ENCODE results near the gene GAA. TPM values are rescaled to one million over a fixed set of nuclear protein-coding genes. Genes with fewer than 3 reads are reported as not detected.
A peak's percentile ranks its signal among the peaks of the same experiment; 100 is the strongest.

The GAA gene
- total and polyA plus RNA-seq, 2 donors (not counting 1 experiment from before 2014, with no cell fraction given): 32.3 to 39.4 TPM

DNA sequence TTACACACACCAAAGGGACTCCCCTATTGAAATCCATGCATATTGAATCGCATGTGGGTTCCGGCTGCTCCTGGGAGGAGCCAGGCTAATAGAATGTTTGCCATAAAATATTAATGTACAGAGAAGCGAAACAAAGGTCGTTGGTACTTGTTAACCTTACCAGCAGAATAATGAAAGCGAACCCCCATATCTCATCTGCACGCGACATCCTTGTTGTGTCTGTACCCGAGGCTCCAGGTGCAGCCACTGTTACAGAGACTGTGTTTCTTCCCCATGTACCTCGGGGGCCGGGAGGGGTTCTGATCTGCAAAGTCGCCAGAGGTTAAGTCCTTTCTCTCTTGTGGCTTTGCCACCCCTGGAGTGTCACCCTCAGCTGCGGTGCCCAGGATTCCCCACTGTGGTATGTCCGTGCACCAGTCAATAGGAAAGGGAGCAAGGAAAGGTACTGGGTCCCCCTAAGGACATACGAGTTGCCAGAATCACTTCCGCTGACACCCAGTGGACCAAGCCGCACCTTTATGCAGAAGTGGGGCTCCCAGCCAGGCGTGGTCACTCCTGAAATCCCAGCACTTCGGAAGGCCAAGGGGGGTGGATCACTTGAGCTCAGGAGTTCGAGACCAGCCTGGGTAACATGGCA is 2.2 kb downstream of the GAA start:
- no peak overlapping the region for H3K9ac ChIP-seq (ENCODE audit: low read length)
- no peak overlapping the region for H3K27ac ChIP-seq (ENCODE audit: low read length in 2 of 2)
- Mint-ChIP-seq H3K27ac (no peak overlapping the region), H3K4me1 (peaks cover 24% of the 10 kb centered on the region), H3K27me3 (no peaks in the 10 kb centered on the region), H3K4me3 (peak overlapping the region; percentile 52), H3K9me3 (ENCODE audit: insufficient read depth) (no peaks in the 10 kb centered on the region)
- H3K4me2 ChIP-seq (replicated peaks; ENCODE audit: low read depth, low read length, poor library complexity, severe bottlenecking): no peak overlapping the region
- TF ChIP-seq EZH2 (IDR thresholded peaks at IDR 0.05; ENCODE audit: borderline replicate concordance, insufficient read depth, low read depth, low read length, poor library complexity, severe bottlenecking): no peak
- TF ChIP-seq, protein P1, sequence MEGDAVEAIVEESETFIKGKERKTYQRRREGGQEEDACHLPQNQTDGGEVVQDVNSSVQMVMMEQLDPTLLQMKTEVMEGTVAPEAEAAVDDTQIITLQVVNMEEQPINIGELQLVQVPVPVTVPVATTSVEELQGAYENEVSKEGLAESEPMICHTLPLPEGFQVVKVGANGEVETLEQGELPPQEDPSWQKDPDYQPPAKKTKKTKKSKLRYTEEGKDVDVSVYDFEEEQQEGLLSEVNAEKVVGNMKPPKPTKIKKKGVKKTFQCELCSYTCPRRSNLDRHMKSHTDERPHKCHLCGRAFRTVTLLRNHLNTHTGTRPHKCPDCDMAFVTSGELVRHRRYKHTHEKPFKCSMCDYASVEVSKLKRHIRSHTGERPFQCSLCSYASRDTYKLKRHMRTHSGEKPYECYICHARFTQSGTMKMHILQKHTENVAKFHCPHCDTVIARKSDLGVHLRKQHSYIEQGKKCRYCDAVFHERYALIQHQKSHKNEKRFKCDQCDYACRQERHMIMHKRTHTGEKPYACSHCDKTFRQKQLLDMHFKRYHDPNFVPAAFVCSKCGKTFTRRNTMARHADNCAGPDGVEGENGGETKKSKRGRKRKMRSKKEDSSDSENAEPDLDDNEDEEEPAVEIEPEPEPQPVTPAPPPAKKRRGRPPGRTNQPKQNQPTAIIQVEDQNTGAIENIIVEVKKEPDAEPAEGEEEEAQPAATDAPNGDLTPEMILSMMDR (IDR thresholded peaks at IDR 0.05): no peak
- H3K4me3 ChIP-seq (ENCODE audit: control extremely low read depth in 1 of 5, extremely low read depth in 1 of 5, insufficient read depth in 1 of 5, low read depth in 2 of 5, low read length in 4 of 5): no peak overlapping the region
- CTCF ChIA-PET: interaction anchor here (0.9 kb wide), 1 partner anchor 10 kb away, joined by 3 read pairs; no protein-coding TSS in a partner anchor
- POLR2A ChIA-PET: interaction anchor here (0.6 kb wide), 1 partner anchor 45 kb away, joined by 3 read pairs; no protein-coding TSS in a partner anchor
- no peaks in the 10 kb centered on the region for H3K36me3 ChIP-seq (replicated peaks in 1 of 2; ENCODE audit: control extremely low read depth in 1 of 2, control insufficient read depth in 1 of 2, extremely low read depth in 1 of 2, insufficient read depth in 2 of 2, low read length in 1 of 2)
- no peak for ATAC-seq (ENCODE audit: low read depth)
- 89% methylated on average over 15 of the region's 19 CpGs for WGBS (ENCODE audit: insufficient coverage)
- H4K20me1 ChIP-seq (ENCODE audit: control insufficient read depth, insufficient read depth, low read length, poor library complexity, severe bottlenecking): no peaks in the 10 kb centered on the region
- no peaks in the 10 kb centered on the region for H3K9me3 ChIP-seq (ENCODE audit: control extremely low read depth in 1 of 3, control insufficient read depth in 2 of 3, insufficient read depth in 1 of 3, low read length in 2 of 3)
- H3K27me3 ChIP-seq (replicated peaks in 1 of 4; ENCODE audit: control extremely low read depth in 1 of 4, control insufficient read depth in 3 of 4, insufficient read depth in 4 of 4, low read length in 3 of 4): peaks cover 0 to 3% (median 0%) of the 10 kb centered on the region in 4 experiments
- no peaks in the 10 kb centered on the region for H3K79me2 ChIP-seq (ENCODE audit: control insufficient read depth, insufficient read depth, low read length)
- peaks cover 14 to 22% of the 10 kb centered on the region in 2 donors for H3K4me1 ChIP-seq (ENCODE audit: control insufficient read depth in 2 of 2, insufficient read depth in 2 of 2, low read length in 2 of 2)
- intact Hi-C loops (cut with micrococcal nuclease): loop anchor here (5.0 kb wide), 1 partner anchor 96 kb away; no protein-coding TSS in a partner anchor
- no peak overlapping the region for H2AFZ ChIP-seq (ENCODE audit: insufficient read depth, low read depth, low read length, poor library complexity, severe bottlenecking)
- DNase-seq: no peak

GRCh38 chr17:80104321-80104955 is 3.1 kb downstream of the GAA start:
- Mint-ChIP-seq H3K4me3 (no peak overlapping the region), H3K27ac (no peak overlapping the region), H3K9me3 (ENCODE audit: insufficient read depth) (no peaks in the 10 kb centered on the region), H3K4me1 (peaks cover 24% of the 10 kb centered on the region), H3K27me3 (no peaks in the 10 kb centered on the region)
- TF ChIP-seq, protein P1 (IDR thresholded peaks at IDR 0.05): no peak
- no peak for TF ChIP-seq EZH2 (IDR thresholded peaks at IDR 0.05; ENCODE audit: borderline replicate concordance, insufficient read depth, low read depth, low read length, poor library complexity, severe bottlenecking)
- H3K36me3 ChIP-seq (replicated peaks in 1 of 2; ENCODE audit: control extremely low read depth in 1 of 2, control insufficient read depth in 1 of 2, extremely low read depth in 1 of 2, insufficient read depth in 2 of 2, low read length in 1 of 2): no peaks in the 10 kb centered on the region
- ATAC-seq (ENCODE audit: low read depth) (no peak), DNase-seq (no peak)
- intact Hi-C loops (cut with micrococcal nuclease): loop anchor here (5.0 kb wide), 1 partner anchor 97 kb away; no protein-coding TSS in a partner anchor
- peaks cover 14 to 22% of the 10 kb centered on the region in 2 donors for H3K4me1 ChIP-seq (ENCODE audit: control insufficient read depth in 2 of 2, insufficient read depth in 2 of 2, low read length in 2 of 2)
- H4K20me1 ChIP-seq (ENCODE audit: control insufficient read depth, insufficient read depth, low read length, poor library complexity, severe bottlenecking): no peaks in the 10 kb centered on the region
- H3K9me3 ChIP-seq (ENCODE audit: control extremely low read depth in 1 of 3, control insufficient read depth in 2 of 3, insufficient read depth in 1 of 3, low read length in 2 of 3): no peaks in the 10 kb centered on the region
- H3K79me2 ChIP-seq (ENCODE audit: control insufficient read depth, insufficient read depth, low read length): no peaks in the 10 kb centered on the region
- H2AFZ ChIP-seq (ENCODE audit: insufficient read depth, low read depth, low read length, poor library complexity, severe bottlenecking): no peak overlapping the region
- no peak overlapping the region for H3K27ac ChIP-seq (ENCODE audit: low read length in 2 of 2)
- POLR2A ChIA-PET: no interaction called here
- no peaks in the 10 kb centered on the region for H3K27me3 ChIP-seq (replicated peaks in 1 of 4; ENCODE audit: control extremely low read depth in 1 of 4, control insufficient read depth in 3 of 4, insufficient read depth in 4 of 4, low read length in 3 of 4)
- no peak overlapping the region for H3K4me2 ChIP-seq (replicated peaks; ENCODE audit: low read depth, low read length, poor library complexity, severe bottlenecking)
- H3K4me3 ChIP-seq (ENCODE audit: control extremely low read depth in 1 of 5, extremely low read depth in 1 of 5, insufficient read depth in 1 of 5, low read depth in 2 of 5, low read length in 4 of 5): no peak overlapping the region
- CTCF ChIA-PET: interaction anchor here (0.9 kb wide), 1 partner anchor 9 kb away, joined by 3 read pairs; no protein-coding TSS in a partner anchor
- H3K9ac ChIP-seq (ENCODE audit: low read length): no peak overlapping the region
- WGBS (ENCODE audit: insufficient coverage): 92% methylated on average over 26 of the region's 26 CpGs

Data from B cell (primary cell).